Measurements from ENCODE around the gene DTNBP1.
"Not testable (repeated sequence)": the region's sequence is repeated elsewhere in the genome, so short reads cannot be mapped to it uniquely, and the experiment has no call there.

Gene DTNBP1

DNA sequence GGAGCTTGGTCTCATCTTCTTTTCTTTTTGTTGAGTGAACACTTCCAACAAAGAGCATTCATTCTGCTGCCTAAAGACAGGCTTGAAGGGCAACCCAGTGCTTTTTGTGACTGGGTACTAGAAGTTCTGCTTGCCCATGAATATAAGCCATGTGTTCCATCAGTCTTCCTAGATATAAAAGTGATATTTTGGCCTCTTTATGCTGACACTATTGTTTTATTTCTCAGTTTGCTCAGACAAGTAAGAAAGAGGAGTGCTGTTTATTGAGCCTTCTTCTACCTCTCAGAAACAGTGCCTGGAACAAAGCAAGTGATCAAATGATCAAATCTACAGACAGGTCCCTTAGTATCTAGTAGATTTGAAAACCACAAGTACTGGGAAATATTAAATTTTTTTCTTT, 2.4 kb upstream of the DTNBP1 start:
- no peak for DNase-seq

DNA sequence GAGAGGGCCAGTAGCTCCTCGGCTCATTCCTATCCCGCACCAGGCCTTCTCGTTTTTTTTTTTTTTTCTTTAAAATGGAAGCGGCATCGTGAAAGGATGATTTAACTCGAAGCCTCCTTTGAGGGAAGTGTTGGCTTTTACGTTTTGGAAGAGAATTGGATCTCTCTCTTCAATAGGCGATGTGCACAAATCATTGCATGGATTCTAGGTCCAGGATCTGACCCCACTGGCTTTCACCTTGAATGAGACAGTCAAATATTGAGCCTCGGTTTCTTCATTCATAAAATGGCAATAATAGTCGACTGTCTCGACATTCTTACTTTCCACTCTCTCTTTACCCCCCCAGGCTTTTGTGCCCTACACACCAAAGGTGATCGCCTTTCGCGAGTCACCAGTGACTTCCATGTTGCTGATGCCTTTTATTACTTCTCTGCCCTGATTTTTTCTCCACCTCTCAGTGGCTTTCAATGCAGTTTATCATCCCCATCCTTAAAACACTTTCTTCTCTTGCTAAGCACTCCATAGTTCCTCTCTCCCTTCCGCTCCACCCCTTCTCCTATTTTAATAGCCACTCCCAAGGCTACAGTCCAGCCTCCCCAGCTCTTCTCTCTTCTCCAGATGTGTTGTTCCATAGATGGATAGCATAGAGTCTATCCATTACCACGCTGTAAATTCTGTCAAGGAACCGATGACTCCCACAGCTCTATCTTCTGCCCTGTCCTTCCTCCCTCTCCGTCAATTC, 473 bp upstream of the DTNBP1 start:
- no peak for DNase-seq

DNA sequence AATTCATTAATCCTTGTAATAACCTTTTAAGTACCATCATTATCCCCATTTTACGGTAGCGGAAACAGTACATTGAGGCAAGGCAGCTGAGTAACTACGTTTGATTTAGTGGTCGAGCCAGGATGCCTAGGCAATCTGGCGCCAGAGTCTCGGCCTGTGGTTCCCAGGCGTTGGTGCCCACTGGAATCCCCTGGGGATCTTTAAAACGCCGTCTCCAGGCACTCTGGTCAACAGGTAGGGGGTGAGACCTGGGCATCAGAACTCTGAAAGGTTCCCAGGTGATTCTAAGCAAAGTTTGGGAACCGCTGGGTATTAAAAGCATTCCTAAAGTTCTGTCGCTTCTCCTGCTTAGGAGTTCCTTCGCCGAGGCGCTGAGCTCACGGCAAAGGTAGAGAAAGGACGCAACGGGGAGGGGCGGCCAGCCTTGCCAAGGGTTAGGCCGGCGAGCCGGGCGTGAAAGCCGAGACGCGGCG, 939 bp downstream of the DTNBP1 start:
- no peak for DNase-seq

DNA sequence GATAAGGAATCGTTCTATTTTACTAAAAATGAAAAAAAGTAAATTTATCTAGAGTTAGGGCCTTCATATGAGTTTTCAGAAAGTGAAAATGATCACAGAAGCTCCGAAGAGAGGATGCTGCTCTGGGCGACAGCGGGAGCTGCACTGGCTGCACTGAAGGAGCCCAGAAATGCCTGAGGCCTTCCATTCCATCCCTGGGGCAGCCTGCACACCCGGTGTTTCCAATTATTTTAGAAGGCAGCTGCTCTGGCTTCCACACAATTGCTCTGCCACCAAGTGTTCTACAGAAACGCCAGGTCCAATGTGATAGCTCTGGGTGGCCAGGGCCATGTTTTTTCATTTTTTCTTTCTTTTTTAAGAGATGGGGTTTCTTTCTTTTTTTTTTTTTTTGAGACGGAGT, 3.6 kb downstream of the DTNBP1 start:
- DNase-seq, result no peak

DNA sequence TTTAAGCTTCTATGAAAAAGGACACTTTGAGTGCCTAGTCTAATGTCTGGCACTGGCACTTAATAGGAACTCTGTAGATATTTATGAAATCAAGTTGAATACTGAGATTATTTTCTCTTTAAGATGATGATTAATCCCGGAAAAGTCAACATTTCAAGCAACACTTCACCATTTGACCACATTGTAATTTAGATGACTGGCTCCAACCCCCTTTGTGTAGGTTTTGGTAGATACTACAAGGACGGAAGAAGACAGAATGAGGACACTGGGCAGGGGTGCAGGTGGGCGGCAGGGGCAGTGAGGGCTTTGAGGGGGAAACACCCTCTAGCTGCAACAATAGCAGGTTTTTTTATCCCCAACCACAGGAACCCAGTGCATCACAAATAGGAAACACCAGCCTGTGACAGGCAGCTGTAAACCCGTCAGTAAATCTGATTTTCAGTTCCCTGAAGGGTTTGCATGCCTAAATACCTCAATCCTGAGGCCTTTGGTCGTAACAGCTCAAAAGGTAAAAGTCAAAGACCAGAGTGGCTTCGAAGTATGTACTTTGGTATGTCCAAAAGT, 4.6 kb downstream of the DTNBP1 start:
- no peak for DNase-seq

DNA sequence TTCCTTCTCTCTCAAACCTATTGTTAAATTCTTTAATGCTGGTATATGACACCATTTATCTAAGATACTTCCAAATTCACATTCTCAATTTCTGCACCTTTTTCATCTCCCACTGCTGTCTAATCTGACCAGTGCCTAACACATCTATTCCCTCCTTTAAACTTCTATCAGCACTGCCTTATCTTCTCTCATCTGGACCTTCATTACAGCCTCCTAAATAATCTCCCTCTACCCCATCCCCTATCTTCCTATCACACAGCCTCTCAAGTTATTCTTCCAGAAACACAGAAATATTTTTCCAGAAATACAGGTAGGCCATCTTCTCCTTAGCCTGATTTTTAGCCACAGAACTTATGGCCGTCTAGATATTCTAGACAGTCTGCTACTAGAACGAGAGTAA, 5.5 kb downstream of the DTNBP1 start:
- no peak for DNase-seq

DNA sequence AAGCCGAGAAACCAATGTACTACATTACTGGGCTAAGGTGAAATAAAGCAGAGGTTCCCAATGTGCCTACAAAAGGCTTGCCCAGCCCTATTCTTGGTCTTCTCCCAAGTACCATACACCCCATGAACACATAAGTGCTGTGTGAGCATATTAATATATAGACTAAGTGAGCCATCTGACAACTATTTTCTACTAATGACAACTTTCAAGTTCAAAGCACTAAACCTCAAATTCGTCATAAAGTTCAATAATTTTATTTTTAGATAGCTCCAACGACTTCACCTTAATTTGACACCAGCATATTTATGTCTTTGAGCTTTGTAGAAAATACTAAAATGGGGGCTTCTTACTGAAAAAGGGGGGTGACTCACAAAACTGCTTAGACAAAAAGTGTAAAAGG, 6.7 kb downstream of the DTNBP1 start:
- DNase-seq, result no peak

DNA sequence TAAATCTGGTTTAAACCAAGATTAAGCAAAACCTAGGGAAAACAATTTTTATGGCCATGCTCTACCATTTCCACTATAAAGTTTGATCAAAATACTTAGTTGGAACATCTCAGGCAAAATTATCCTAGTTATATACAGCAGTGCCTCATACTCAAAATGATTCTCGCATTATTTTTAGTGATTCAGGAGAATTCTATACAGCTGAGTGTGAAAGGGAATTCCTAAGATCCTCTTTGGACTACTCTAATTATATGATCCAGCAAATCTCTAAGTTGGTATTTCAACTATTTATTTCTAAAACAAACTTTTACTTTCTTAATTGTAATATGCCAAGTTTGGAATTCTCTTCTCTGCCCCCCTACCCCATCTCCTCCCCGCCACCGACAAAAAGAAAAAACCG, 8.6 kb downstream of the DTNBP1 start:
- no peak for DNase-seq

DNA sequence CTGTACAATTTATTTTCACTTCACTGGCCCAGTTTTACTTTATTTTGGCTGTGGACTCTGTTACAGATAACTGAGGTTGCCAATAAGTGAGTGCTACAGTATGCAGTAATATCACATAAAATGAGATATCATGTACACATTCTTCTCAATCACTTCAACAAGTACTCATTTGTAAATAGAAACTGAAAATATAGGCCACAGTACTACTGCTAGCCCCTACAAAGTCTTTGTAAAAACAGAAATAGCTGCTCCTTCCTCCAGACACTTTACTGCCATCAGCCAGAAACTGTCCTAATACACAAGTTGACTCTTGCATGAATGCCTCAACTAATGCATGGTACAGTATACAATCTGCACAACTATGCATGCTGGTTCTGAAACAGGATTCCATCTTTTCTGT, 9.2 kb downstream of the DTNBP1 start:
- no peak for DNase-seq

DNA sequence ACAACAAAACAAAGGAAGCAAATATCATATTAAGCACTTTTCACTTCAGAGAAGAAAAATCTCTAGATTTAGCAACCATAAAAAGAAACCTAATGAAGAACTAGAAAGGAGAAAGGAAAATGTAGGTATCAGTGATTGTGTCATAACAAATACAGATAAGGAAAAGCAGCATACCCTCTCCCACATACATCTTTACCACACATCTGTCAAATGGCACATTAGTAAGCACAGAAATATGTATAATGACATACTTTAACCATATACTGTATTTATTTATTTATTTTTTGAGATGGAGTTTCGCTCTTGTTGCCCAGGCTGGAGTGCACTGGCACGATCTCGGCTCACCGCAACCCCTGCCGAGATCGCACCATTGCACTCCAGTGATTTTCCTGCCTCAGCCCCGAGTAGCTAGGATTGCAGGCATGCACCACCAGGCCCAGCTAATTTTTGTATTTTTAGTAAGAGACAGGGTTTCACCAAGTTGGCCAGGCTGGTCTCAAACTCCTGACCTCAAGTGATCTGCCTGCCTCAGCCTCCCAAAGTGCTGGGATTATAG, 12.7 kb downstream of the DTNBP1 start:
- not testable (repeated sequence) for DNase-seq

DNA sequence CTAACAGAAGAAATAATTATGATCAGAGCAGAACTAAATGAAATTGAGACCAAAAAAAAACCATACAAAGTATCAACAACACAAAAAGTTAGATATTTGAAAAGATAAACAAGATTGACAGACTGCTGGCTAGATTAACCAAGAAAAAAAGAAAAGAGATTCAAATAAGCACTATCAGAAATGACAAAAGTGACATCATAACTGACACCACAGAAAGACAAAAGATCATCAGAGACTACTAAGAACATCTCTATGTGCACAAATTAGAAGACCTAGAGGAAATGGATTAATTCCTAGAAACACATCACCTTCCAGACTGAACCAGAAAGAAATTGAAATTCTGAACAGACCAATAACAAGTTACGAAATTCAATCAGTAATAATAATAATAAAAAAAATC, 17.9 kb downstream of the DTNBP1 start:
- no peak for DNase-seq

DNA sequence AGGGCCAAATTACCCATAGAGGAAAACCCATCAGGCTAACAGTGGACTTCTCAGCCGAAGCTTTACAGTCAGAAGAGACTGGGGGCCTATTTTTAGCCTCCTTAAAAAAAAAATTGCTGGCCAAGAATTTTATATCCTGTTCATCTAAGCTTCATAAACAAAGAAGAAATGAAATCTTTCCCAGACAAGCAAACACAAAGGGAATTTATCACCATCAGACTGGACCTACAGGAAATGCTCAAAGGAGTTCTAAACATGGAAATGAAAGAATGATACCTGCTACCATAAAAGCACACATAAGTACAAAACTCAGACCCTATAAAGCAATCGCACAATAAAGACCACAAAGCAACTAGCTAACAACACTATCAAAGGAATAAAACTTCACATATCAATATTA, 19.3 kb downstream of the DTNBP1 start:
- no peak for DNase-seq

DNA sequence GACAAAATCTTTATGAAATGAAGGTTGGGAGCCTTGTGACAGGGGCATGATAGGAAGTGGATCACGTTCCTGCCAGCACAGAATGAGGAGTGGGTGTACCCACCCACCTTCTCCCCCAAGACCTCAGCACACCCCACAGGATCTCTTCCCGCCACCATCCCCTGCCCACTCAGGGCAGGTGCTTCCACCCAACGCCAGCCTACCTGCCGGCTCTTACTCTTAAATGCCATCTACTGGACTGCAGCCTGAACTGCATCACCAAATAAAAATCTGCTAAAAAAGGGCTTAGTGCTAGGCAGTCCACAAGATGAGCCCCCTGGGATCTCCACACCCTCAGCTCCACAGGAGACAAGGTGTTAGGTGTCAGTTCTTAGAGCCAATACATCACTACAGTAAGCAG, 20.6 kb downstream of the DTNBP1 start:
- no peak for DNase-seq

DNA sequence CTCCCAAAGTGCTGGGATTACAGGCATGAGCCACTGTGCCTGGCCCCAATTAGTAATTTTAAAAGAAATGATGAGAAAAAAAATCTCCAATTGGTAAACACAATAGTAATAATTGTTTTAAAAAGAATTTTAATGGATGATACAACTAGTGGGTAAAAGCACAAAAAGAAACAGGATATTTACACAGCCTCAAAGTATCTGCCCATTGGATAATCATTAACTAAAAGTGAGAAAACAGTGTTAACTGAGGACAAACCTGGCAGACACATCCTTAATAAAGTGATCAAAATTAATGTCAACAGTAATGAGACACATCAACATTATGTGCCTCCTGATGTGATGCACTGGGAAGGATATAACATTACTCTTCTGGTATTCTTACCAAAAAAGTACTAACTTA, 24.5 kb downstream of the DTNBP1 start:
- no peak for DNase-seq

DNA sequence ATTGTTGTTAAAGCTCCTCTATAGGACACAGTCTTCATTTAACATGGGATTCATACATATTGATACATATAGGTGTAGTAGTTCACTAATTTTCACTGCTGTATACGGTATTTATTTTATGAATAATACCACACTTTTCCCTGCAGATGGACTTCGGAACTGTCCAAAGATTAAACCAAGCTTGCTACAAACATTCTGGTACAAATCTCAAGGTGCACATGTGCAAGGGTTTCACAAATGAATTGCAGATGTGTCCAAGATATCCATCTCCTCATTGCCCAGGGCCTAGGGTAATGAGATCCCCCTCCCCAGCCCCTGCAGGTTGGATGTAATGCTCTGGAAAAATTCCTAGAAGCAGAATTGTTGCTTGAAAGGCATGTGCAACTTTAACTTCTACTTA, 31.4 kb downstream of the DTNBP1 start:
- DNase-seq, result no peak

DNA sequence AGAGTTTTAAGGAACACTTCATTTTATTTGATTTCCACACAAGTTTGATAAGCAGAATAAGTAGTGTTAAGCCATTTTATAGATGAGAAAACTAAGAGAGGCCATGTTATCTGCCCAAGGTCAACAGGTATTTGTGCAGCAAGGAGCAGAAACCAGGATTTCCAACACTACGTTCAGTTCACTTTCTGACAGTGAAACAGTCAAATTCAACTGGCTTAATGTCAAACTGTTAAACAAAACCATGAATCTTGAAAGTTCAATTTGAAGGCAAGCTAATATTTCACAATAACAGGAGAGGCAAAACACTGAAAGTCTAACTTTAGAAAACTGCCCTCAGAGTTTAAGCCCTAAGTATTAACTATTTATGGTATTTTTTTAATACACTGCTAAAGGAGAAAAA, 32.6 kb downstream of the DTNBP1 start:
- no peak for DNase-seq

DNA sequence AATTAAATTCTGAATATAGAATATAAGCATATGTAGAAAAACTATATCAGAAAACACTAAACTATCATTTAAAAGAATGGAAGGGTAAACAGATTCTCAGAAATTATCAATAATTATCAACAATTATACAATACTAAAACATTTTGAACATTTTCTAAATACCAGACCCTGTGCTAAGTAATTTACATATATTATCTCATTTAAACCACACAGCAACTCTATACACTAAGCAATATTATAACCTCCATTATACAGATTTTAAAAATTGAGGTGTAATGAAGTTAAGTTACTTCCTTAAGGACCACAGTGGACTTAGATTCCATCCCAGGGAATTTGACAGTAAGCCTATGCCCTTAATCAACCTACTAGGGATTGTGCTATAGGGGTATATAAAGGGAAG, 33.3 kb downstream of the DTNBP1 start:
- DNase-seq, result no peak

DNA sequence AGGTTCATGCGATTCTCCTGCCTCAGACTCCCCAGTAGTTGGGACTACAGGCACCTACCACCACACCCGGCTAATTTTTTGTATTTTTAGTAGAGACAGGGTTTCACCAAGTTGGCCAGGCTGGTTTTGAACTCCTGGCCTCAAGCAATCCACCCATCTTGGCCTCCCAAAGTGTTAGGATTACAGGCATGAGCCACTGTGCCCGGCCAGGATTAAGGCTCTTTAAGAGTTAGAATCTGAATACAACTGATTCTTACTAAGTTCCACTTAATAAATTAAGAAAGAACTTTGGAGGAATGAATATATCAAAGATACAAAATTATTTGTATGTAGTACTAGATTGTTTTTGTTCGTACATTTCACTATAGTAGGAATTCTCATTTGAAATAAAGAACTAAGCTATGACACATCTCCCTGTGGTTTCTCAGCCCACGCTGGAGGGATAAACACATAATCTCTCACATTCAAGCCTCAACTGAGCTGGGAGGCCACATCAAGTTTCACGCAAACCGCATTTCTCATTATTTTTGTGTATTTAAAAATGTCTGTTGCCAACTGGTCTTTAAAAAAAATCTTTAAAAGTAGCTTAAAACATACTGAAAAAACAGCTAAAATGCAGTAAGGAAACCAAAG, 34.2 kb downstream of the DTNBP1 start:
- DNase-seq, result no peak

DNA sequence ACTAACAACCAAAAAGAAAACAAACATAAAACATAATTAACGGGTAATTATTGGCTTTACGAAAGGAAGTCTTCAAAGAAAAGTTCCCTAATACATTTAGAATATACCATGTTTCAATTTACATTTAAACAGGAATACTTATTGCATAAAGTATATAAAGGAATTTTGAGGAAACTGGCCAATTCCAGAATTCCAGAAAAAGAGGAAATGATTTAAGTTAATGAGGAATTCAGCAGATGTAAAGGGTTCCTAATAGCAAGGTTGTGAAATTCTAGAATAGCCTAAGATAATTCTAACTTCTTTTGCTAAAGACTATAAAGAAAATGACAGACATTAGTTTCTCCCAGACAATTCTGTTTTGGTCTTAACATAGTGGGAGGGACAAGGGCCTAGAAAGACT, 35.0 kb downstream of the DTNBP1 start:
- DNase-seq, result no peak

DNA sequence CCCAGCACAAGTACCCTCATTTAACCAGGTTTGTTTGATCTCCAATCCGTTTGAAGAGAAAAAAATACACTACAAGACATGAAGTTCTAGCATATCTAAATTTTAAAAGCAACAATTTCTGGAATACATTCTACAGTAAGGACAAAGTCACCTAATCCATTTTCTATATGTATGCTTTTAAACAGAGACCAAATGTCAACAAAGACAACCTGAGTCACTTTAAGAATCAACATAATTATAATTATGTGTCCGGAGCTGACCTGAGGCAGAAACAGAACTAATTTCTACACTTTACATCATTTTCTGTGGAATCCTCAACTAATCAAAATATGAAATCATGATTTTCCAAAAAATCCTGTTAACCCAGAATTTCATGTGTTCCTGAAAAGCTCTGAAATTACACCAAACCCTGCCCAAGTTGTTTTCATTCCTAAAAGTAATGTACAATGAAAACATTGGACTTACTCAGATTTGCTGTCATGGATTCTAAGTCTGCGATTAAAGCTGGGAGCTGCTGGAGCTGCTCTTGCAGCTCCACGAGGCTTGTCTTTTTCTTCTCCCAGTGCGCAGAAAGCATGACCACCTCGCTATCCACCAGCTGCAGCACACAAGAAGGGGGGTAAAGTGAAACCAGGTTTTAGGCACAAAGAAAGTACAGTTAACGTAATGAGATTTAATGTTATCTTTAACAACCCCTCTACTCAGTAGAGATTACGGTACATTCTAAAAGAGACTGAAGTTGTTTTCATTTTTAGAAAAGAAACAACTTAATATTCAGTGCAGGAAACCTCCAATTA, 35.8 kb downstream of the DTNBP1 start:
- no peak for DNase-seq

DNA sequence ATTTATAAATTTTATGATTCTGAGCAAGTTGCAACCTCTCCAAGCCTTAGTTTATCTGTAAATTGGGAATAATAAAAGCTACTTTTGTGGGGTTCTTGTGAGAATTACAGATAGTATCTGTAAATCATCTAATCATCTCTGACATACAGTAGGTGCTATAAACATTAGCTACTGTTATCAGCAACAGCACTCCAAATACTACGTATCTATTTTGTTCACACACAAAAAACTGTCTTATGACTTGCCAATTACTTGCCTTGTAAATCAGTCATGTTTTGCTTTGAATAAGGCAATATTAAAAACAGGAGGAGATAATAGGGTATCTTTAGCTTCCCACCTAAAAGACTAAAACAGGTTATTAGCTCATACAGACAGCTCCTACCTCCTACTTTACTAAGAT, 36.7 kb downstream of the DTNBP1 start:
- DNase-seq, result no peak

DNA sequence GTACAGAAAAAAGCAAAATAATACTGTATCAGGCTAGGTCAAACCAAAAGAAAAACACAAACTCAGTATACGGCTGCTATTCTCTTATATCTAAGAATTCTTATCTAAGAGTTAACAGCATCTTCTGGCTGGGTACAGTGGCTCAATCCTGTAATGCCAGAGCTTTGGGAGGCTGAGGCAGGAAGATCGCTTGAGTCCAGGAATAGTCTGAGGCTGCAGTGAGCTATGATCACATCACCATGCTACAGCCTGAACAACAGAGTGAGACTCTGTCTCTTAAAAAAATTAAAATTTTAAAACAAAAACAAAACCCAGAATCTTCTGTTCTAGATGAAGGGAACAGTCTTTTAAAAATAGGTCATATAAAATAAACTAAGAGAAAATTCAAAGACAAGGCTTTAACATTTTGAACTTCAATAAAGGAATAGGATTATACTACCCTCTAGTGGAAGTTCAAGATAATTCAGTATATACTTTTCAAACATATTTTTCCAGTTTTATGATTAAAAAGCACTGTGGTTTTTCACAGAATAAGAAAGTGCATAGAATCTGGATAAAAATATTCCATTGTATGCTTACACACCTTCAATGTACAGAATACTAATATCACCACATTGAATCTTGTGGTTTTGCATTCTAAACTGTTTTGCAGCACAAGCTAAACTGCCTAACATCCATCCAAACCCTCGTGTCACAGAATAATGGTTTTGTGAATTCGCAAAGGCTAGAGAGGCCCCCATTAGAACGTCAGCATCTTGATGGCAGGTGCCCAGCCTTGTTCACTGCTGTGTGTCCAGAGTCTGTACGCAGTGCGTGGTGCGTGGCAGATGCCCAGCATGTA, 39.3 kb downstream of the DTNBP1 start:
- no peak for DNase-seq
